Endothelial cell of umbilical vein (primary cell): ENCODE results near the gene POU6F1. TPM values are rescaled to one million over a fixed set of nuclear protein-coding genes. Genes with fewer than 3 reads are reported as not detected.

Experiments used
- BruUV-seq: library from RNA; stranded (reverse); fragments of 400-500 nt; replicated peaks from 2 replicates; lab custom pipeline; 2021; lab: Mats Ljungman, UMichigan
- CTCF ChIA-PET: fragments of 300-600, 350-600 bp; sonication (Branson Sonifier 250); formaldehyde crosslinking; loops from one replicate; lab custom pipeline; 2021; ENCODE audit warnings: antibody characterized with exemption, inconsistent platforms; lab: Charles Lee
- POLR2A ChIA-PET: fragments of 300-600, 350-600 bp; sonication (Branson Sonifier 250); formaldehyde crosslinking; loops from one replicate; lab custom pipeline; 2021; ENCODE audit warnings: antibody characterized with exemption, inconsistent platforms; lab: Charles Lee
- DNase-seq: peaks from one replicate; pipeline ENCODE4 v3.0.0-alpha.2; 2011; ENCODE audit warnings: low read depth, low spot score
- FAIRE-seq: peaks from 2 replicates; lab custom pipeline; 2011; peaks lifted over from hg19 to GRCh38; lab: Jason Lieb, UNC
- H2AFZ ChIP-seq: 2 replicates; pipeline ENCODE4 v1.6.0; 2012; ENCODE audit warnings: low read depth, low read length, control low read depth, inconsistent platforms
- H3K27ac ChIP-seq: 2 replicates; pipeline ENCODE4 v1.5.1; 2011; ENCODE audit warnings: low read depth, mild to moderate bottlenecking, control low read depth, low read length, moderate library complexity; ENCODE audit not compliant: insufficient read depth
- H3K27me3 ChIP-seq, 2 experiments: 2 replicates each; pipeline versions ENCODE4 v1.6.0 to v1.6.1; 2011; ENCODE audit warnings: low read length in 2 of 2, mixed read lengths in 1 of 2; ENCODE audit not compliant: control insufficient read depth in 2 of 2, insufficient read depth in 2 of 2
- H3K36me3 ChIP-seq, 2 experiments: 2 replicates in 1 of 2; 3 replicates in 1 of 2; pipeline ENCODE4 v1.5.1; 2011; ENCODE audit warnings: low read length in 2 of 2, mild to moderate bottlenecking in 1 of 2, moderate library complexity in 1 of 2; ENCODE audit not compliant: control insufficient read depth in 2 of 2, insufficient read depth in 2 of 2; ENCODE audit errors: extremely low read depth in 1 of 2
- H3K4me1 ChIP-seq: 3 replicates; pipeline ENCODE4 v1.5.1; 2011; ENCODE audit warnings: mild to moderate bottlenecking, low read length; ENCODE audit not compliant: control insufficient read depth, insufficient read depth; ENCODE audit errors: extremely low read depth
- H3K4me2 ChIP-seq: 2 replicates; pipeline ENCODE4 v1.6.1; 2011; ENCODE audit warnings: low read length, control low read depth, mixed read lengths; ENCODE audit not compliant: insufficient read depth
- H3K4me3 ChIP-seq, 3 experiments: fragments of 200-600 bp in 1 of 3; sonication (generic), shearing (Covaris generic) in 1 of 3; replicated peaks in 1 of 3; 2 replicates each; pipeline ENCODE4 v1.5.1; 2011 to 2016; ENCODE audit warnings: control low read depth in 3 of 3, low read length in 3 of 3, mild to moderate bottlenecking in 2 of 3, inconsistent platforms in 1 of 3, low read depth in 1 of 3, moderate library complexity in 1 of 3; ENCODE audit not compliant: insufficient read depth in 1 of 3
- H3K79me2 ChIP-seq: 2 replicates; pipeline ENCODE4 v1.6.0; 2012; ENCODE audit warnings: low read length, inconsistent platforms; ENCODE audit not compliant: control insufficient read depth, insufficient read depth
- H3K9ac ChIP-seq: replicated peaks from 2 replicates; pipeline ENCODE3; 2011; ENCODE audit warnings: low read length, control low read depth; ENCODE audit not compliant: insufficient read depth; ENCODE audit errors: extremely low read depth
- H3K9me1 ChIP-seq: replicated peaks from 3 replicates; pipeline ENCODE4 v1.6.0; 2011; ENCODE audit warnings: mild to moderate bottlenecking, low read length; ENCODE audit not compliant: control insufficient read depth, insufficient read depth; ENCODE audit errors: extremely low read depth
- H3K9me3 ChIP-seq: replicated peaks from 2 replicates; pipeline ENCODE4 v1.5.1; 2012; ENCODE audit warnings: low read length, inconsistent platforms; ENCODE audit not compliant: control insufficient read depth, insufficient read depth
- H4K20me1 ChIP-seq: replicated peaks from 2 replicates; pipeline ENCODE3; 2011; ENCODE audit warnings: mild to moderate bottlenecking, low read length; ENCODE audit not compliant: control insufficient read depth, insufficient read depth; ENCODE audit errors: extremely low read depth
- EZH2 ChIP-seq: IDR thresholded peaks from 2 replicates; pipeline ENCODE4 v1.6.1; 2012; ENCODE audit warnings: borderline replicate concordance, low read depth, mild to moderate bottlenecking, moderate library complexity, low read length, inconsistent platforms; ENCODE audit not compliant: severe bottlenecking
- FOS ChIP-seq: IDR thresholded peaks from 2 replicates; pipeline ENCODE4 v1.6.1; 2011; ENCODE audit warnings: mild to moderate bottlenecking, low read length, moderate library complexity, borderline replicate concordance; ENCODE audit not compliant: insufficient read depth
- GATA2 ChIP-seq: IDR thresholded peaks from 2 replicates; pipeline ENCODE4 v1.7.0; 2011; ENCODE audit warnings: low read depth, mild to moderate bottlenecking, moderate library complexity, mixed read lengths, low read length; ENCODE audit not compliant: insufficient read length, insufficient read depth
- JUN ChIP-seq: IDR thresholded peaks from 2 replicates; pipeline ENCODE4 v1.6.1; 2011; ENCODE audit warnings: borderline replicate concordance, low read depth; ENCODE audit not compliant: insufficient read length, insufficient read depth
- MYC ChIP-seq: IDR thresholded peaks from one replicate; pipeline ENCODE4 v1.6.1; 2011; ENCODE audit warnings: mild to moderate bottlenecking, low read depth, low read length
- POLR2A ChIP-seq: IDR thresholded peaks from 2 replicates; pipeline ENCODE4 v1.6.1; 2012; ENCODE audit warnings: low read depth, mild to moderate bottlenecking, control low read depth, low read length
- POLR2AphosphoS5 ChIP-seq: IDR thresholded peaks from 2 replicates; pipeline ENCODE4 v1.6.1; 2012; ENCODE audit warnings: low read depth, mild to moderate bottlenecking, control low read depth, low read length, moderate library complexity; ENCODE audit not compliant: insufficient read depth
- dilution Hi-C: fragments of 300-500 bp; cut with MboI; formaldehyde crosslinking; loops from one replicate; pipeline ENCODE4 v1.15.0; 2019; ENCODE audit warnings: low sequenced_read_pairs; ENCODE audit not compliant: extremely low pct_ligation_motif_present
- intact Hi-C: fragments of 100-400 bp; cut with micrococcal nuclease; formaldehyde crosslinking; loops from one replicate; pipeline ENCODE4 v1.10.0; 2022
- polyA plus RNA-seq, 4 experiments: library from polyadenylated mRNA; depleted of rRNA in 3 of 4; stranded (reverse) in 3 of 4; unstranded in 1 of 4; fragments of >200 nt; gene quantifications; 2 replicates each; pipeline versions ENCODE4 v1.2.1 to v1.2.3, GENCODE V29; 2011 to 2012; ENCODE audit warnings: missing spikeins in 1 of 4
- total RNA-seq: library from RNA; stranded (reverse); gene quantifications from 2 replicates; pipeline ENCODE4 v1.2.3, GENCODE V29; 2021
- TF ChIP-seq, protein P1 (sequence below): IDR thresholded peaks from 2 replicates; pipeline ENCODE4 v1.6.1; 2011; ENCODE audit not compliant: insufficient read depth, insufficient read length
- TF ChIP-seq, protein P2 (sequence below), 2 donors: IDR thresholded peaks; 1 replicate in 1 of 2; 2 replicates in 1 of 2; pipeline ENCODE4 v1.5.1; 2011; ENCODE audit warnings: low read length in 2 of 2, mild to moderate bottlenecking in 2 of 2, moderate library complexity in 2 of 2, control low read depth in 1 of 2, inconsistent platforms in 1 of 2, low read depth in 1 of 2; ENCODE audit not compliant: insufficient read depth in 1 of 2; ENCODE audit errors: extremely low read depth in 1 of 2

Gene POU6F1
- total and polyA plus RNA-seq, 2 donors (not counting 3 experiments of a cell fraction or from before 2014, with no cell fraction given), result 5.4 to 14.4 TPM

DNA sequence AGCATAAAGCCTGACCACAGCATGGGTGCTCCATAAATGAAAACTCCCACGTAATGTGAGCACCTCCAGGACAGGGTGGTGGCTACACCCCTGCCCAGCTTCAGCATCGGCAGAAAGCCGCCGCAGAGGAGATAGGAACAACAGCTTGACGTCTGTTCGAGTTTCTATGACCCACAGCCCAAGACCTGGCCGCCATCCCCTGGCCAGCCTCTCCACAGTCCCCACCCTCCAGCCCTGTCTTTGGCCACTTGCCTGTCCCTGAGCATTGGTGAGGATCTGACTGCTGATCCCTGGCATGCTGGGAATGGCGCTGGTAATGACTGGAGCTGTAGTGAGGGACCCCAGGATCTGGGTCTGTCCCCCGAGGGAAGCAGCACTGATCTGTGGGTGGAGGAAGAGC is 21.3 kb downstream of the POU6F1 start:
- TF ChIP-seq GATA2, result no peak
- TF ChIP-seq POLR2AphosphoS5, result no peak
- TF ChIP-seq POLR2A, result no peak
- no peak for TF ChIP-seq JUN
- TF ChIP-seq FOS, result no peak
- no peak for TF ChIP-seq EZH2
- TF ChIP-seq, protein P1, sequence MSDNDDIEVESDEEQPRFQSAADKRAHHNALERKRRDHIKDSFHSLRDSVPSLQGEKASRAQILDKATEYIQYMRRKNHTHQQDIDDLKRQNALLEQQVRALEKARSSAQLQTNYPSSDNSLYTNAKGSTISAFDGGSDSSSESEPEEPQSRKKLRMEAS, result no peak
- TF ChIP-seq, protein P2, sequence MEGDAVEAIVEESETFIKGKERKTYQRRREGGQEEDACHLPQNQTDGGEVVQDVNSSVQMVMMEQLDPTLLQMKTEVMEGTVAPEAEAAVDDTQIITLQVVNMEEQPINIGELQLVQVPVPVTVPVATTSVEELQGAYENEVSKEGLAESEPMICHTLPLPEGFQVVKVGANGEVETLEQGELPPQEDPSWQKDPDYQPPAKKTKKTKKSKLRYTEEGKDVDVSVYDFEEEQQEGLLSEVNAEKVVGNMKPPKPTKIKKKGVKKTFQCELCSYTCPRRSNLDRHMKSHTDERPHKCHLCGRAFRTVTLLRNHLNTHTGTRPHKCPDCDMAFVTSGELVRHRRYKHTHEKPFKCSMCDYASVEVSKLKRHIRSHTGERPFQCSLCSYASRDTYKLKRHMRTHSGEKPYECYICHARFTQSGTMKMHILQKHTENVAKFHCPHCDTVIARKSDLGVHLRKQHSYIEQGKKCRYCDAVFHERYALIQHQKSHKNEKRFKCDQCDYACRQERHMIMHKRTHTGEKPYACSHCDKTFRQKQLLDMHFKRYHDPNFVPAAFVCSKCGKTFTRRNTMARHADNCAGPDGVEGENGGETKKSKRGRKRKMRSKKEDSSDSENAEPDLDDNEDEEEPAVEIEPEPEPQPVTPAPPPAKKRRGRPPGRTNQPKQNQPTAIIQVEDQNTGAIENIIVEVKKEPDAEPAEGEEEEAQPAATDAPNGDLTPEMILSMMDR (IDR thresholded peaks at IDR 0.05; ENCODE audit: extremely low read depth in 1 of 2, insufficient read depth in 1 of 2, low read depth in 1 of 2, low read length in 2 of 2), result no peak
- TF ChIP-seq MYC, result no peak
- BruUV-seq, result no TSS peak
- H3K79me2 ChIP-seq, result no peaks in the 10 kb centered on the region
- dilution Hi-C loops, result no loop called here
- no peaks in the 10 kb centered on the region for H4K20me1 ChIP-seq
- no peak for FAIRE-seq
- H3K9me3 ChIP-seq, result no peaks in the 10 kb centered on the region
- no peaks in the 10 kb centered on the region for H3K4me1 ChIP-seq
- DNase-seq, result no peak
- H3K27me3 ChIP-seq, result no peaks in the 10 kb centered on the region
- H3K36me3 ChIP-seq, result no peaks in the 10 kb centered on the region
- no peak overlapping the region for H3K4me2 ChIP-seq
- ChIA-PET POLR2A (no interaction called here), CTCF (interaction anchor here (0.8 to 1.3 kb wide), 2 partner anchors 21 to 56 kb away, joined by 3 to 4 read pairs; partner anchors contain the start of gene POU6F1)
- no peak overlapping the region for H3K9ac ChIP-seq
- H2AFZ ChIP-seq, result no peak overlapping the region
- no peak overlapping the region for H3K27ac ChIP-seq
- intact Hi-C loops, result no loop called here
- no peak overlapping the region for H3K4me3 ChIP-seq
- H3K9me1 ChIP-seq, result no peaks in the 10 kb centered on the region
